Erythroblast (primary cell): ENCODE measurements around the gene MFF.

Experiments
- GATA1 ChIP-seq: IDR thresholded peaks from 2 replicates; pipeline ENCODE4 v1.6.1; 2011; ENCODE audit warnings: low read depth, mild to moderate bottlenecking, control low read depth, low read length, moderate library complexity
- POLR2A ChIP-seq: IDR thresholded peaks from 2 replicates; pipeline ENCODE4 v1.6.1; 2011; ENCODE audit warnings: mild to moderate bottlenecking, low read length

DNA sequence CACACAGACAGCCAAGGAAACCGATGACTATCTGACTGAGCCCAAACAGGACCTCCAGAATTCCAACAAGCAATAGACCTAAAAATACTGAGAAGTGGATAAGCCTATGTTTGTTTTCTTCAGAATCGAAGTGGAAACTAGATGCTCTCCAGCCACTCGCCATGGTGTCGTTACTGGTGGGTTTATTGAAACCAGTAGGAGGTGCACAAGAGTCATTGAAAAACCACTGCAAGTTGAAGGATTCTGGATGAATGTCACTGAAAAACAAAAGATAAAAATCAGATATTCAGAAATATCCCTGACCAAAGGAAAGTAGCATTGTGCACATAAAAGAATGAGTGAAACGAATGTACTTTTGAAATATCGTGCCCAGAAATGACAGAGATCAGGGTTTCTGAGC, 38.7 kb downstream of the MFF start:
- no peak for TF ChIP-seq POLR2A
- no peak for TF ChIP-seq GATA1
